Measurements from ENCODE around the gene SLC39A9. TPM values are rescaled to one million over a fixed set of nuclear protein-coding genes. Genes with fewer than 3 reads are reported as not detected.
A peak's percentile ranks its signal among the peaks of the same experiment; 100 is the strongest.

Gene SLC39A9
- total and polyA plus RNA-seq, 2 experiments from 2014 or later = 33.4 to 109 TPM

GRCh38 chr14:69464829-69465228, 66.3 kb downstream of the SLC39A9 start:
- no peaks in the 10 kb centered on the region for H3K27me3 ChIP-seq
- no peak for DNase-seq (ENCODE audit: low spot score)
- 60% methylated on average over 6 of the region's 6 CpGs for WGBS (ENCODE audit: low lambda C conversion rate, missing lambda C conversion rate)
- H3K4me3 ChIP-seq = no peak overlapping the region
- TF ChIP-seq EZH2phosphoT487 (IDR thresholded peaks at IDR 0.05; ENCODE audit: low read depth, severe bottlenecking, unreplicated experiment) (no peak), EZH2 (IDR thresholded peaks at IDR 0.05; ENCODE audit: borderline replicate concordance) (no peak), CTCF (IDR thresholded peaks at IDR 0.05; ENCODE audit: poor library complexity) (no peak)
- H3K9me2 ChIP-seq (replicated peaks; ENCODE audit: insufficient read depth) = no peaks in the 10 kb centered on the region
- no peaks in the 10 kb centered on the region for H3K36me3 ChIP-seq (replicated peaks; ENCODE audit: insufficient read depth, low read depth)
- no peaks in the 10 kb centered on the region for H3K4me1 ChIP-seq (ENCODE audit: insufficient read depth)
- H2AFZ ChIP-seq = no peak overlapping the region
- H3K79me2 ChIP-seq = no peaks in the 10 kb centered on the region
- H3K9me3 ChIP-seq (ENCODE audit: low read depth) = no peaks in the 10 kb centered on the region
- H3K4me2 ChIP-seq = no peak overlapping the region
- no peaks in the 10 kb centered on the region for H4K20me1 ChIP-seq (ENCODE audit: insufficient read depth, poor library complexity, severe bottlenecking)
- no peak overlapping the region for H3K27ac ChIP-seq

- H2AFZ ChIP-seq = no peak overlapping the region
- WGBS (ENCODE audit: low lambda C conversion rate, missing lambda C conversion rate) = 70% methylated on average over 2 of the region's 2 CpGs
- no peak overlapping the region for H3K4me3 ChIP-seq
- TF ChIP-seq EZH2 (IDR thresholded peaks at IDR 0.05; ENCODE audit: borderline replicate concordance) (no peak), EZH2phosphoT487 (IDR thresholded peaks at IDR 0.05; ENCODE audit: low read depth, severe bottlenecking, unreplicated experiment) (no peak), CTCF (IDR thresholded peaks at IDR 0.05; ENCODE audit: poor library complexity) (no peak)
- no peaks in the 10 kb centered on the region for H4K20me1 ChIP-seq (ENCODE audit: insufficient read depth, poor library complexity, severe bottlenecking)
- no peaks in the 10 kb centered on the region for H3K79me2 ChIP-seq
- DNase-seq (ENCODE audit: low spot score) = no peak
- H3K9me2 ChIP-seq (replicated peaks; ENCODE audit: insufficient read depth) = no peaks in the 10 kb centered on the region
- no peaks in the 10 kb centered on the region for H3K4me1 ChIP-seq (ENCODE audit: insufficient read depth)
- H3K4me2 ChIP-seq = no peak overlapping the region
- no peak overlapping the region for H3K27ac ChIP-seq
- H3K36me3 ChIP-seq (replicated peaks; ENCODE audit: insufficient read depth, low read depth) = no peaks in the 10 kb centered on the region
- no peaks in the 10 kb centered on the region for H3K9me3 ChIP-seq (ENCODE audit: low read depth)
- no peaks in the 10 kb centered on the region for H3K27me3 ChIP-seq
Observed at GRCh38 chr14:69468949-69469348, 70.5 kb downstream of the SLC39A9 start.

- Histone ChIP-seq H3K27me3 (no peaks in the 10 kb centered on the region), H3K9me3 (ENCODE audit: low read depth) (no peaks in the 10 kb centered on the region), H3K4me2 (no peak overlapping the region), H3K36me3 (replicated peaks; ENCODE audit: insufficient read depth, low read depth) (no peaks in the 10 kb centered on the region), H4K20me1 (ENCODE audit: insufficient read depth, poor library complexity, severe bottlenecking) (no peaks in the 10 kb centered on the region), H3K9me2 (replicated peaks; ENCODE audit: insufficient read depth) (no peaks in the 10 kb centered on the region), H3K4me3 (no peak overlapping the region), H2AFZ (no peak overlapping the region), H3K4me1 (ENCODE audit: insufficient read depth) (no peaks in the 10 kb centered on the region), H3K79me2 (no peaks in the 10 kb centered on the region), H3K27ac (no peak overlapping the region)
- TF ChIP-seq CTCF (IDR thresholded peaks at IDR 0.05; ENCODE audit: poor library complexity) (no peak), EZH2phosphoT487 (IDR thresholded peaks at IDR 0.05; ENCODE audit: low read depth, severe bottlenecking, unreplicated experiment) (no peak), EZH2 (IDR thresholded peaks at IDR 0.05; ENCODE audit: borderline replicate concordance) (no peak)
- 94% methylated on average over 3 of the region's 3 CpGs for WGBS (ENCODE audit: low lambda C conversion rate, missing lambda C conversion rate)
- no peak for DNase-seq (ENCODE audit: low spot score)
Observed at GRCh38 chr14:69471436-69471835, 72.9 kb downstream of the SLC39A9 start.

GRCh38 chr14:69471916-69472315, 73.4 kb downstream of the SLC39A9 start:
- Histone ChIP-seq H3K79me2 (no peaks in the 10 kb centered on the region), H3K4me2 (no peak overlapping the region), H3K36me3 (replicated peaks; ENCODE audit: insufficient read depth, low read depth) (no peaks in the 10 kb centered on the region), H4K20me1 (ENCODE audit: insufficient read depth, poor library complexity, severe bottlenecking) (no peaks in the 10 kb centered on the region), H3K27me3 (no peaks in the 10 kb centered on the region), H2AFZ (no peak overlapping the region), H3K4me1 (ENCODE audit: insufficient read depth) (no peaks in the 10 kb centered on the region), H3K9me3 (ENCODE audit: low read depth) (no peaks in the 10 kb centered on the region), H3K4me3 (no peak overlapping the region), H3K9me2 (replicated peaks; ENCODE audit: insufficient read depth) (no peaks in the 10 kb centered on the region), H3K27ac (no peak overlapping the region)
- 89% methylated on average over 10 of the region's 10 CpGs for WGBS (ENCODE audit: low lambda C conversion rate, missing lambda C conversion rate)
- TF ChIP-seq EZH2 (IDR thresholded peaks at IDR 0.05; ENCODE audit: borderline replicate concordance) = no peak
- TF ChIP-seq EZH2phosphoT487 (IDR thresholded peaks at IDR 0.05; ENCODE audit: low read depth, severe bottlenecking, unreplicated experiment) = no peak
- no peak for TF ChIP-seq CTCF (IDR thresholded peaks at IDR 0.05; ENCODE audit: poor library complexity)
- DNase-seq (ENCODE audit: low spot score) = peak; percentile 0

All from hepatocyte (in vitro differentiated cells).